CD4-positive, CD25-positive, alpha-beta regulatory T cell (primary cell): ENCODE data around the gene SCMH1. TPM values are rescaled to one million over a fixed set of nuclear protein-coding genes. Genes with fewer than 3 reads are reported as not detected.

Experiments used
- ATAC-seq, 2 donors: fragments of 150-1000 bp; cut with Tn5 transposase; one replicate each; pipeline ENCODE4 v1.10.0; 2021; ENCODE audit warnings: low read depth in 2 of 2, moderate number of reproducible peaks in 2 of 2, moderate library complexity in 1 of 2
- DNase-seq, 3 donors: peaks; one replicate each; pipeline versions ENCODE4 v3.0.0 to v3.0.0-alpha.2; 2012 to 2022; ENCODE audit warnings: mixed read lengths in 1 of 3
- H3K27ac ChIP-seq: one replicate; pipeline ENCODE4 v1.7.0; 2013; ENCODE audit warnings: mild to moderate bottlenecking, low read length; ENCODE audit not compliant: insufficient read depth, poor library complexity, severe bottlenecking
- H3K27me3 ChIP-seq: one replicate; pipeline ENCODE4 v1.7.0; 2013; ENCODE audit warnings: low read length; ENCODE audit not compliant: control insufficient read depth, insufficient read depth
- H3K36me3 ChIP-seq: one replicate; pipeline ENCODE4 v1.7.0; 2013; ENCODE audit warnings: mild to moderate bottlenecking, low read length, moderate library complexity; ENCODE audit not compliant: control insufficient read depth, insufficient read depth
- H3K4me1 ChIP-seq: 2 replicates; pipeline ENCODE4 v1.7.0; 2013; ENCODE audit warnings: mild to moderate bottlenecking, low read length; ENCODE audit not compliant: insufficient read depth, control insufficient read depth, poor library complexity, severe bottlenecking
- H3K4me3 ChIP-seq: one replicate; pipeline ENCODE4 v1.7.0; 2013; ENCODE audit warnings: low read depth, mild to moderate bottlenecking, low read length, moderate library complexity
- H3K9me3 ChIP-seq, 2 experiments: 1 replicate in 1 of 2; 2 replicates in 1 of 2; pipeline ENCODE4 v1.7.0; 2013; ENCODE audit warnings: low read length in 2 of 2, mild to moderate bottlenecking in 1 of 2, moderate library complexity in 1 of 2; ENCODE audit not compliant: control insufficient read depth in 2 of 2
- H3K27ac Mint-ChIP-seq, 3 donors: one replicate each; pipeline ENCODE4 v1.8.0; 2020 to 2022; ENCODE audit warnings: mild to moderate bottlenecking in 3 of 3, mixed read lengths in 3 of 3, moderate library complexity in 2 of 3
- H3K27me3 Mint-ChIP-seq: one replicate; pipeline ENCODE4 v1.8.0; 2022; ENCODE audit warnings: mild to moderate bottlenecking, mixed read lengths
- H3K36me3 Mint-ChIP-seq: one replicate; pipeline ENCODE4 v1.8.0; 2020; ENCODE audit warnings: mixed read lengths
- H3K4me1 Mint-ChIP-seq, 4 donors: one replicate each; pipeline ENCODE4 v1.8.0; 2020 to 2022; ENCODE audit warnings: mixed read lengths in 4 of 4, mild to moderate bottlenecking in 1 of 4
- H3K4me3 Mint-ChIP-seq, 4 donors: one replicate each; pipeline ENCODE4 v1.8.0; 2020 to 2022; ENCODE audit warnings: mild to moderate bottlenecking in 4 of 4, mixed read lengths in 4 of 4, moderate library complexity in 3 of 4
- H3K9me3 Mint-ChIP-seq, 7 donors: one replicate each; pipeline ENCODE4 v1.8.0; 2020 to 2022; ENCODE audit warnings: mixed read lengths in 7 of 7, mild to moderate bottlenecking in 3 of 7, moderate library complexity in 2 of 7
- polyA plus RNA-seq, 4 donors: library from polyadenylated mRNA; unstranded; fragments of 300-500 nt; fragmentation: Illumina TruSeq; gene quantifications; one replicate each; pipeline ENCODE4 v1.2.3, GENCODE V29; 2021
- total RNA-seq: library from RNA; stranded (reverse); gene quantifications from one replicate; pipeline ENCODE4 v1.2.3, GENCODE V29; 2022

Gene SCMH1
- total and polyA plus RNA-seq, 5 donors from 2014 or later: 3.4 to 27.6 (median 5.5) TPM

DNA sequence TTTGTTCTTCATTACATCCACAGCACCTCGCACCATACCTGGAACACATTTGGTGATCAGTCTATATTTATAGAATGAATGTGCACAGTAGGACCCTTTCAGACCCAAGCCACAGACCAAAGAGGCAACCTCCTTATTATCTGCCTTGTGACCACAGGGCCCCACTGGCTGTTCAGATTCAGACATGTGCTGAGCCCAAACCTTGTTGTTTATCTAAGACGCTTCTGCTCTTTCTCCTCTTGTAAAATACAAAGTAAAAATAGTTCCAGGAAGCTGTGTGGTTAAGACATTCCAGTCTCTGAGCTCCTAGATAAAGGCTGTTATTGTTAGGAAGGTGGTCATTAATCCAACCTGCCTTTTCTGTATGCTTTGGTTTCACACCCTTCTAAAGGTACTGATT lies 3.6 kb upstream of the SCMH1 start:
- Mint-ChIP-seq H3K9me3 (no peaks in the 10 kb centered on the region), H3K36me3 (no peaks in the 10 kb centered on the region), H3K27me3 (no peaks in the 10 kb centered on the region), H3K4me3 (peak overlapping the region in 1 of 4 donors; percentile 81), H3K27ac (no peak overlapping the region), H3K4me1 (peaks cover 3 to 9% (median 5%) of the 10 kb centered on the region in 4 donors)
- no peaks in the 10 kb centered on the region for H3K9me3 ChIP-seq
- ATAC-seq: no peak
- no peak overlapping the region for H3K27ac ChIP-seq
- peaks cover 13% of the 10 kb centered on the region for H3K4me1 ChIP-seq
- DNase-seq: no peak
- no peak overlapping the region for H3K4me3 ChIP-seq
- H3K36me3 ChIP-seq: no peaks in the 10 kb centered on the region
- no peaks in the 10 kb centered on the region for H3K27me3 ChIP-seq

DNA sequence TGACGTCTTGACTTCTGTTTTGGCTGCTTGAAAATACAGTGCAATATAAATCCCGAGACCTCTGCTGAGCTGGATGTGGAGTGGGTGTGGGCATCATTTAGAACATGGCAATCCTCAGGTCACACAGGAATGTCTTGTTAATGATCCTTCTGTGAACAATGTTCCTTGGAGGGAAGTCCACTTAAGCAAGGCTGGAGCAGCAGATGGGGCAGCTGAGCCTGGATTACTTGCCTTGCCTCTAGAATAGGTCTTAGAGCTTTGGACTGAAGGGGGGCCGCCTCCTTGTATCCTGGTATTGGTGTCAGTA lies 926 bp upstream of the SCMH1 start:
- Histone ChIP-seq H3K4me1 (peaks cover 13% of the 10 kb centered on the region), H3K4me3 (peak overlapping the region; percentile 69), H3K27ac (no peak overlapping the region), H3K36me3 (no peaks in the 10 kb centered on the region), H3K27me3 (no peaks in the 10 kb centered on the region), H3K9me3 (no peaks in the 10 kb centered on the region)
- ATAC-seq: no peak
- Mint-ChIP-seq H3K4me1 (peaks cover 10 to 17% (median 12%) of the 10 kb centered on the region in 4 donors), H3K27me3 (no peaks in the 10 kb centered on the region), H3K4me3 (peak overlapping the region; percentile 87 to 90 (median 89)), H3K36me3 (no peaks in the 10 kb centered on the region), H3K27ac (peak overlapping the region; percentile 59 to 84 (median 72)), H3K9me3 (no peaks in the 10 kb centered on the region)
- DNase-seq: no peak

DNA sequence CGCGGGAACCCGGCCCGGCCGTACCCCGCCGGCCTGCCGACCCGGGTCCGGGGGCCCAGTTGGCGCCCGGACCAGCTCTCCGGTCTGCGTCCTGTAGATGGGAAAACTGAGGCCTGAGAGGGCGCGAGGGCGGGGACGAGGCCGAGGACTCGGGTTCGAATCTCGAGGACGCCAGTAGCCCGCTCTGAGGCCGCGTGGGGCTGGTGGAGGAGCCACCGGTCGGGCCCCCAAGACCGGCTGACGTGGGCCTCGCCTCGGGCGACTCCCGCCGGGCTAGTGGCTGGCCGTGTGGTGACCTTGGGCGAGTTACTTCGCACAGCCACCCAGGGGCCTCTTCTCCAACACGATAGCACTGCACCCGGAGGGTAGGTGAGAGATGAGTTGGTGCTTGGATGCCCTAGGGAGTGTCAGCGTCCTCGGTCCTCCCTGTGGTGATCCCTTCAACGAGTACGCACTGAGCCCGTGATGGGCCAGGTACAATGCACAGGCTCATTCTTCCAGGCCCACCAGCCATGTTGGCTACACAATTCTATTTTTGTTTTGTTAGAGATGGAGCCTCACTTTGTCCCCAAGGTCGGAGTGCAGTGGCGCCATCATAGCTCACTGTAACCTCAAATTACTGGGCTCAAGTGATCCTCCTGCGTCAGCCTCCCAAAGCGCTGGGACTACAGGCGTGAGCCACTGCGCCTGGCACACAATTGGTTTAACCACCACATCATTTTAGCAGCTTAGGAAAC lies 404 bp upstream of the SCMH1 start:
- DNase-seq: peak in 1 of 3 donors; percentile 2
- no peaks in the 10 kb centered on the region for H3K36me3 ChIP-seq
- H3K27ac ChIP-seq: no peak overlapping the region
- Mint-ChIP-seq H3K4me1 (peaks cover 11 to 17% (median 15%) of the 10 kb centered on the region in 4 donors), H3K36me3 (no peaks in the 10 kb centered on the region), H3K27ac (peak overlapping the region in 2 of 3 donors; percentile 59 to 84), H3K4me3 (peak overlapping the region; percentile 87 to 90 (median 89)), H3K27me3 (no peaks in the 10 kb centered on the region), H3K9me3 (no peaks in the 10 kb centered on the region)
- H3K4me3 ChIP-seq: peak overlapping the region; percentile 69
- peaks cover 13% of the 10 kb centered on the region for H3K4me1 ChIP-seq
- H3K9me3 ChIP-seq: no peaks in the 10 kb centered on the region
- no peak for ATAC-seq
- H3K27me3 ChIP-seq: no peaks in the 10 kb centered on the region

DNA sequence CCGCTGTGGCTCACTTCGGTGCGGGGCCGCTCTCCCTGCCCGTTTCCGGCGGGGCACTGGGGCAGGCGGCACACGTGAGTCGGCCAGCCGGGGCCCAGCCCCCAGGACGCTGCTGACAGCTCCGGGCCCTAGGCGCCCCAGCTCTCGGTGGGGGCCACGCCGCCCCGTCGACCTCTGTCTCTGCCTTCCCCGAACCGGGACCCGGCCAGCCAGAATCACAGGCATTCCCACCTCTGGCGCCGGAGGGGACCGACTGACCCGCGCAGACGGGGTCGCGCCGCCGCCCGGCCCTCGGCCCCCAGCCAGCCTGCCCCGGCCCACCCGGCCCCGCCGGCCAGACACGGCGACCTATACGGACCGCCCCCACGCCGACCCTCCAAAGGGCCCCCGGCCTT lies 755 bp downstream of the SCMH1 start:
- H3K9me3 Mint-ChIP-seq: no peaks in the 10 kb centered on the region
- H3K4me3 Mint-ChIP-seq: peak overlapping the region in 3 of 4 donors; percentile 87
- peak overlapping the region in 2 of 3 donors; percentile 65 to 91 for H3K27ac Mint-ChIP-seq
- Histone ChIP-seq H3K9me3 (no peaks in the 10 kb centered on the region), H3K4me1 (peaks cover 13% of the 10 kb centered on the region), H3K27ac (peak overlapping the region; percentile 66), H3K27me3 (no peaks in the 10 kb centered on the region), H3K4me3 (no peak overlapping the region), H3K36me3 (no peaks in the 10 kb centered on the region)
- no peaks in the 10 kb centered on the region for H3K27me3 Mint-ChIP-seq
- ATAC-seq: peak; percentile 43 to 52
- peaks cover 16 to 23% (median 19%) of the 10 kb centered on the region in 4 donors for H3K4me1 Mint-ChIP-seq
- no peaks in the 10 kb centered on the region for H3K36me3 Mint-ChIP-seq
- peak; percentile 4 to 70 (median 23) for DNase-seq

DNA sequence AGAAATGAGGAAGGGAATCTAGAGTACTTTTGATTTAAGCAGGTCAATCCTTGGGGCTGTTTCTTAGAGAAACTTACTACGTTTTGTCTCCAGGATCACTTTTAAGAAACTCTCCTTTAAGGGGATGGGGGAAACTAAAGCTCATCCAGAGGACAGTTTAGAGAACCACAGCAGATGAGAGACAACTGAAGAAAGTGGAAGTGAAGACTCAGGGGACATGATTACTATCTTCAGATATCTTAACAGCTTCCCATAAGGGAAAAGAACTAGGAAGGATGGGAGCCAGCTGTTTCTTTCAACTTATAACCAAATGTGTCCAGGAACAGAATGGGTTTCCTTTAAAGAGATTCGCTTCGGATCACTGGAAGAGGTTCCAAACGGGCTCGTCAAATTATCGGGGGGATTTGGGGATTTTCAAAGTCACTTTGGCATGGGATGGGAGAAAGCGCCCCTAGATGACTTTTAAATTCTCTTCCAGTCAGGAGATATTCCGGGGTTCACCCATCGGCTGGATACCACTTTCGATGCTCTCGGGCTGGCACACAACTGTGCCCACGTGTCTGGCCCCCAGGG lies 1.2 kb downstream of the SCMH1 start:
- Mint-ChIP-seq H3K27ac (peak overlapping the region; percentile 65 to 91 (median 76)), H3K4me3 (peak overlapping the region; percentile 87 to 97 (median 87)), H3K27me3 (no peaks in the 10 kb centered on the region), H3K4me1 (peaks cover 16 to 28% (median 21%) of the 10 kb centered on the region in 4 donors), H3K36me3 (no peaks in the 10 kb centered on the region), H3K9me3 (no peaks in the 10 kb centered on the region)
- Histone ChIP-seq H3K4me3 (peak overlapping the region; percentile 60), H3K9me3 (no peaks in the 10 kb centered on the region), H3K4me1 (peaks cover 13% of the 10 kb centered on the region), H3K36me3 (no peaks in the 10 kb centered on the region), H3K27ac (peak overlapping the region; percentile 66), H3K27me3 (no peaks in the 10 kb centered on the region)
- no peak for ATAC-seq
- peak in 2 of 3 donors; percentile 6 to 23 for DNase-seq

DNA sequence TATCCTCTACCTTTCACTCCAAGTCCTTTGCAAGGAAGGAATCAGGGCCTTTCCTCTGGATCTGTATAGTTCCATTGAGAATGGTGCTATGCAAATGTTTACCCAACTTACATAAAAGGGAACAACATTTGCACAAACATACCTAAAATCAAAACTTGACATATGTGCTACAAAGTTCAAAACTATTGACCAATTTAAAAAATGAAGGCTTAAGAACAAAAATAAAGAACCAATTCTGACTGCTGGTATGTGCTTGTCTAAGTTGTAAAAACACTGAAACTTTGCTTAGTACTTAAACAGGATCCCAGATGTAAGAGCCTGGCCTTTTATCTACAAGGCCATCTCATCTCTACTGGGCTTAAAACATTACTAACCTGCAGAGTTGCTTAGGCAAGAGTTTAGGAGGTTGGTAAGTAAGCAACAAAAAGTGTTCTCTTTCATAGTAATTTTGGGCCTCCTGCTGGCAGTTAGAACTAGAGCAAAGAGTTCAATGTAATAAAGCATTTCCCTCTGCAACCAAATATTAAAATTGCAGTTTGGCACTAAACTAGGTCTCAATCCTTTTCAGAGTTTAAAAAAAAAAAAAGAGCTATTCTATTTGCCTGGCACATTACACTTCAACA lies 2.0 kb downstream of the SCMH1 start:
- Mint-ChIP-seq H3K27ac (peak overlapping the region; percentile 65 to 91 (median 76)), H3K4me1 (peaks cover 16 to 31% (median 21%) of the 10 kb centered on the region in 4 donors), H3K9me3 (no peaks in the 10 kb centered on the region), H3K36me3 (no peaks in the 10 kb centered on the region), H3K27me3 (no peaks in the 10 kb centered on the region), H3K4me3 (peak overlapping the region; percentile 87 to 97 (median 87))
- peak overlapping the region; percentile 66 for H3K27ac ChIP-seq
- no peaks in the 10 kb centered on the region for H3K27me3 ChIP-seq
- peak; percentile 14 to 42 for ATAC-seq
- no peaks in the 10 kb centered on the region for H3K9me3 ChIP-seq
- peak overlapping the region; percentile 60 for H3K4me3 ChIP-seq
- no peaks in the 10 kb centered on the region for H3K36me3 ChIP-seq
- DNase-seq: peak in 2 of 3 donors; percentile 45 to 69
- peaks cover 13% of the 10 kb centered on the region for H3K4me1 ChIP-seq

DNA sequence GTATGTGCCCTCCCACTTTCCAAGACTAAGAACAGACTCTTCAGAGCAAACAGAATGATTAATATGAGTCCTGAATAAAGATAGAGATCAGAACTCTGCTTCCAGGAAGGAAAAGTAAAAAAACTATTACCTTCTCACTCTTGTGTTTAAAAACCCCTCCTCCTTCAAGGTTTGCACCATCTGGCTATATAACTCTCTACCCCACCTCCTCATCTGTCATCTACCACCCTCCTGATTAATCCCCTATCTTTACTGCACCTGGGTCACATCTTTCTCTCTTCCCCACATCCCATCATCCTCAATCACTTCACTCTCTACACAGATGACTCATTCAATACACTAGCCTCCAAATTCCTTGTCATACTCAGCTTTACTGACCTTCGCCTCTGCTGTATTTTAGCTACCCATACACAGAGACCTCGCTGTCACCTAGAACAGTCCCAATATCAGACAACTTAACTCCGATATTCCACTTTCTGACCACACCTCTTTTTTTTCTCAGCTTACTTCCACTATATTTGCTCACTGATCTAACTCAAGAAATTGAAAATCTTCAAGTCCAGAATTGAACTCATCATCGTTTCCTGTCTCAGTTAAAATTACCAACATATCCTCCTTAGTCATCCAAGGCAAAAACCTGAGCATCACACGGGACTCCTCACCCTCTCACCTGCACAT lies 3.7 kb downstream of the SCMH1 start:
- no peak overlapping the region for H3K4me3 ChIP-seq
- ATAC-seq: no peak
- H3K27me3 Mint-ChIP-seq: no peaks in the 10 kb centered on the region

More for the DNA sequence above, 3.7 kb downstream of the SCMH1 start:
- DNase-seq: peak in 1 of 3 donors; percentile 35
- no peak overlapping the region for H3K4me3 Mint-ChIP-seq
- Histone ChIP-seq H3K36me3 (no peaks in the 10 kb centered on the region), H3K4me1 (peaks cover 13% of the 10 kb centered on the region), H3K9me3 (no peaks in the 10 kb centered on the region), H3K27ac (no peak overlapping the region), H3K27me3 (no peaks in the 10 kb centered on the region)
- H3K27ac Mint-ChIP-seq: no peak overlapping the region
- no peaks in the 10 kb centered on the region for H3K36me3 Mint-ChIP-seq
- H3K4me1 Mint-ChIP-seq: peaks cover 16 to 37% (median 26%) of the 10 kb centered on the region in 4 donors
- no peaks in the 10 kb centered on the region for H3K9me3 Mint-ChIP-seq
